Ramos (cell line): Measurements from ENCODE around the gene TEAD4.

Experiments used
- in situ Hi-C: fragments of 300-500 bp; cut with MboI; formaldehyde crosslinking; loops from one replicate; pipeline ENCODE4 v1.14.3; 2022; ENCODE audit warnings: low sequenced_read_pairs; ENCODE audit not compliant: unreplicated experiment

The TEAD4 gene

DNA sequence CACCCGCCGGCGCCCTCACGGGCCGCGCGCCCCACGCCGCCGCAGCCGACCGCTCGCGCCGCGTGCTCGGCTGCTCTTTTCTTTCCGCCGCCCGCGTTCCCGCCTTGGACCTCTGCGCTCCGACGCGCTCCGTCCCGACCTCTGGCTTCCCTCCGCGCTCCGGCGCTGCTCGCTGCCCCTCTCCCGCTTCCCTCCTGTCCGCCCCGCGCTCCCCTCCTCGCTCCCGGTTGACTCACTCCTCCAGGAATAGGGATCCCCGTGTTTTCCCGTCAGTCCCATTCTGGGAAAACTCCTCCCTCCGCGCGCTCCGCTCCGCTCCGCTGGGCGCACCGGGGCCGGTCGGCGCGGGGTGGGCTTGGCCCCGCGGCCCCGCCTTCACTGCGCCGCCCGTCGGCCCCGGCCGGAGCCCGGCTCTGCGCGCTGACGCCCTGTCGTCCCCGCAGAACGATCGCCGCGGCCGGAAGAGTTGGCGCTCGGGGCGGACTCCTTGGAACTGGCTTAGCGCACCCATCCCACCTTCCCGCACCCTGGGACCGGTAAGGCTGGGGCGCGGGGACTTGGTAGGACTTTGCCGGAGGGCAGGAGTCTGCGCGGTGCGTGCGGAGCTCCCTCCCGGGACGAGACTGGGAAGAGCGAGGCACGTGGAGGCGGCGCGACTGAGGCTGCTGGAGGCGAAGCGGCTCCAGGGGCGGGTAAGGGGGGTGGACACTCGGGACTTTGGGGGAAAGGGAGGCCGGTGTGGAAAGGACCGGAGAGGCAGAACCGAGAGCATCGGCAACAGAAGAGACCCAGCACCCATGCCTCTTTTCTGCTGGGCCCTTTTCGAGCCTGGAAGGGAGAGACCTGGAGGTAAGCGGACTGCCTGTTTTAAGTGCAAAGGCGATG lies 550 bp downstream of the TEAD4 start:
- in situ Hi-C loops = no loop called here

DNA sequence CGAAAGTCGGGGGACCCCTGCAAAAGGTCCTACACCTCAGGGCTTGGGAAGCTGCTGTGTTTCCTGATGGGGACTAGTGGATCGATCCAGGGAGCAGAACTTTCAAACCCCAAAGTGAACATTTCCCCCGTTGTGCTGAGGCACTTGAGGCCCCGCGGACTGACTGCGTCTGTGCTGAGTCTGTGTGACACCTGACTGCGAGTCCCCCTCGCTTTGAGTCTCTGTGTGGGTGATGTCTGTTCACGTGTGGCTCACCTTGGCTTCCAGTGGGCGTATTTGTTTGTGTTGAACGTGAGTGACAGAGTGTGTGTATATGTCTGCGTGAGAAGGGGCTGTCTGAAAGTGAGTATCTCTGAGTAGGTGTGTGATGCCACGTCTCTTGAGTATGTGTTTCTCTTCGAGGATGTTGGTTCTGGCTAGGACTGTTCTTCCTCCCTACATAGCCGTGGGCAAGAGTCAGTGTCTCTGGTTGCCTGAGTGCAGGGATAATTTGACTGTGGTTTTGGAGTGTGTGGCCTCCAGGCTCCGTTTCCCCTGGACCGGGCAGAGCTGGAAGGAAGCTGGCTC lies 1.3 kb downstream of the TEAD4 start:
- in situ Hi-C loops = no loop called here

GRCh38 chr12:2960996-2961616 lies 1.9 kb downstream of the TEAD4 start:
- in situ Hi-C loops = no loop called here

DNA sequence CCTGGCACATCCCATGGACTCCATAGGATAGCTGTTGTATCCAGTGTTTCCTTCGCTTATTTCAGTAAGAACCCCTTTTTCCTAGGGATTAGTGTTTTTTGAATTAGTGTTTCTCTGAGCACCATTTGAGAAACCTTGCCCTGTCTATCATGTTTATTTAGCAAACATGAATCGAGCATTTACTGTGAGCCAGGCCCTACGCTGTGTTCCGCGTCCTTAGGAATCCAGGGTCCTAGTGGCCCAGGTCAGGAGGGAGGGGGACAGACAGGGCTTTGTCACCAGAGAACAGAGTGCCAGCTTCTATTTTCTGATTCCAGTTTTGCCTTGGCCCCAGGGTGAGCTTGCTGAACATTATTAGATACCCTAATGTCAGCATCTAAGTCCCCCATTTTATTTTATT lies 2.5 kb downstream of the TEAD4 start:
- in situ Hi-C loops = no loop called here

DNA sequence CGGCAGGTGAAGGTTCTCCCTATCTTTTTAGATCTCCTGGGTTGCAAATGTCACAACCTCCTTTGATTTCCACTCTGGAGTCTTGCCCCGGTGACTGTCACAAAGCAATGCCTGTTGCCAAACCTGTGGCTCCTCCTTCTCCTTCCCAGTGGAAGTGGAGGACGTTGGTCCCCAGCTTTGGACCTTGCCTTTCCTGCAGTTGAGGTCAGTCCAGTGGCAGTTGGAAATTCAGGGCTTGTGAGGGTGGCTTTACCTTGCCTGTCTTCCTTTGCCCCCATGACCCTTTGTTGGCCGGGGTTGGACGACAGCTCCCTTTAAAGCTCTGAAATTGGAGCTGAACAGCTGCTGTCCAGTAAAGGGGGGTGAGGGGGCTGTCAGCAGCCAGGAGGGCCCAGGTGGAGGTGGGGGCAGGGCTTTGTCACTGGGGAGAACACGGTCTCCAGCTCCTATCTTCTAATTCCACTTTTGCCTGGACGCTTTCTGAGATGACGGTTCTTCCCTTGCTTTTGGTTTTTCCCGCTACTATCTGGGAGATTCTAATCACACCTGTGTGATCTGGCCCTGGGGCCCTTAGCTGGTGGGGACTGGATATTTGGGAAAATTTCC lies 4.1 kb downstream of the TEAD4 start:
- in situ Hi-C loops = no loop called here

DNA sequence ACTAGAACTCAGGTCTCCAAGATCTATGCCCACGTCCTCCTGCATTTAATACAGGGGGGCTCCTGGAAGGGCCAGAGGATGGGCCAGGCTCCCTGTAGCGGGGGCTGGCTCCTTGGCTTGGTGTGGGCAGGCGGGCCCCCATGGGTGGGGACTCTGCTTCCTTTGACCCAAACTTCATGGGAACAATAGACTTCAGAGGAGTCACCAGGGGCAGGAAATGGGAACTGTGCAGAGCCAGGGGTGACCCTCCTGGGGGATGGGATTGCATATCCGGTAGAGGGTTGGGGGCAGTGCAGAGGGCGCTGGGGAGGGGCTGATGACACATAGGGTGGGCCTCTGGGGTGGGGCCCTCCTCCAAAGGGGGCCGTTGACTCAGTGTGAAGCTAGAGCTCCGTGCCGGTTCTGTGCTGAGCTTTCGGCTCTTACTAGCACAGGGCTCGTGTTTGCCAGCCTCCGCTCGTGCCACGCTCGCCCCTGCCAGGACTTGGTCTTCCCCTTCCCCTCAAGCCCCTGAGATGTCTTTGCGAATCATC lies 4.6 kb downstream of the TEAD4 start:
- in situ Hi-C loops = no loop called here

DNA sequence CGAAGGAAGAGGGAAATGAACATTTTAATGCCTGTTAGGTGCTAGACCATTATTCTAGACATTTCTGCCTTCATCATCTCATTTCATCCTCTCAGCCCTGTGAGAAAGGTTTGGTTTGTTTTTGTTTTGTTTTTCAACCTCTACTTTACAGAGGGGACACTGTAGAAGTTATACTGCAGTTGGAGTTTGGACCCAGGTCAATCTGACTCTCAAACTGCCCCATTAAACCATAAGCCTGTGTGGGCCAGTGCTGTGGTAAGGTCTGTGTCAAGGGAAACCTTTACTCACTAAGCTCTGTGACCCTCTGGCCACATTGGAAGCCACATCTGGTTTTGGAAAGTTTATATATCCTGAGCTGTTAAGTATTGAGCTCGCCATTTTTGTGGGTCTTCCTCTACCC lies 8.5 kb downstream of the TEAD4 start:
- in situ Hi-C loops = no loop called here

- in situ Hi-C loops = no loop called here
These were observed 11.5 kb downstream of the TEAD4 start for GRCh38 chr12:2970744-2971143.

DNA sequence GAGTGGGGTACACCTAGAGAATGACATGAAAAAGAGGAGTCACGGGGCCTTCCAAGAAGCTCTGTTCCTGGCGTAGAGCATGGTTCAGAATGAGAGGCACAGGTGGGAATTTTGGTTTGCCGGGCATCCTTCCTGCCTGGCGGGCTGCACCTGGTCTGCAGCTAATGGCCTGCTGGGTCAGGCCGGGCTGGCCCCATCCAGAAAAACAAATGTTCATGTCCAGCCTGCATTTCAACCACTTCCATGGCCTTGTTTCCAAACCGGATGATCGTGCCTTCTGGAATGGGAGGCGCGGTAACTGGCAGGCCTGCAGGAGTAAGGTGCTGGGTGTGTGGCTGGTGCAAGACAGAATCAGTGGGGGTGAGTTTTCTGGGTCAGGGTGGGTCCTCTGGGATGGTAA lies 14.4 kb downstream of the TEAD4 start:
- in situ Hi-C loops = no loop called here

- in situ Hi-C loops = no loop called here
These were observed 15.4 kb downstream of the TEAD4 start for GRCh38 chr12:2974560-2974971.

GRCh38 chr12:2976581-2976996 lies 17.4 kb downstream of the TEAD4 start:
- in situ Hi-C loops = no loop called here

DNA sequence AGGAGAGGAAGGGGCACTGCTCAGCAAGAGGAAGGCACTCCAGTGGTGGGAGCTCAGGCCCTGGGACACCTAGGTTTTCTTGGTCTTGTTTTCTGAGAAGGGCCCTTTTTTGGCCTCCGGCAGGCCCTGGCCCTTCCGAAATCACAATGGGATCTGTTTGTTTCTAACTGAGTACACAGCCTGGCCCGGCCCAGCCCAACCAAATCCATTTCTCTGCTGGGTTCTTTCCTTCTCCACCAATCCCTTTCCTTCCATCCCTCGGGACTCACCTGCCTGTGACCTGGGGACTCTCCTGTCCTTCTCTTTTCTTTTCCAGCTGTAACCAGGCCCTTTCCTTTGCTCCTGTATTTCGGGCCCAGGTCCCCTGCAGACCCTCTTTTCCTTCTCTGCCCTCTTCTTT lies 18.6 kb downstream of the TEAD4 start:
- in situ Hi-C loops = no loop called here

DNA sequence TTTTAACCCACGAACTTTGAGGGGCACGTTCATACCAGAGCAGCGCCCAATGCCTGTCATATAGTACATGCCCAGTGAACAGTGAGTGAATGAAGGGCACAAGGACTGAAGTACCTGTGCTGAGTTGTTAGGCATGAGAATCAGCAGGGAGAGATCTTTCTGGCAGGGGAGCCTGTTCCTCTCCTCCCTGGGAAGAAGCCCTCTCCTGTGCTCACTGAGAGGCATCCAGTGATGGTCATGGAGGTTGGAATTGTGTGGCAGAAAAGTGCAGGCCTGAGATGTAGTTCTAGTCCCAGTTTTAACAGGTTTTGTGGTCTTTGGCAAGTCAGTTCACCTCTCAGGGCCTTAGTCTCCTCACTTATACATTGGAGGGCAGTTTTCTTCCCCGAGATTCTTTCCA lies 20.6 kb downstream of the TEAD4 start:
- in situ Hi-C loops = no loop called here

GRCh38 chr12:2980630-2981029 lies 21.4 kb downstream of the TEAD4 start:
- in situ Hi-C loops = no loop called here

GRCh38 chr12:2982361-2982760 lies 23.2 kb downstream of the TEAD4 start:
- in situ Hi-C loops = no loop called here

GRCh38 chr12:2984249-2984648 lies 25.1 kb downstream of the TEAD4 start:
- in situ Hi-C loops = no loop called here

- in situ Hi-C loops = no loop called here
These were observed 25.5 kb downstream of the TEAD4 start for GRCh38 chr12:2984698-2985097.

DNA sequence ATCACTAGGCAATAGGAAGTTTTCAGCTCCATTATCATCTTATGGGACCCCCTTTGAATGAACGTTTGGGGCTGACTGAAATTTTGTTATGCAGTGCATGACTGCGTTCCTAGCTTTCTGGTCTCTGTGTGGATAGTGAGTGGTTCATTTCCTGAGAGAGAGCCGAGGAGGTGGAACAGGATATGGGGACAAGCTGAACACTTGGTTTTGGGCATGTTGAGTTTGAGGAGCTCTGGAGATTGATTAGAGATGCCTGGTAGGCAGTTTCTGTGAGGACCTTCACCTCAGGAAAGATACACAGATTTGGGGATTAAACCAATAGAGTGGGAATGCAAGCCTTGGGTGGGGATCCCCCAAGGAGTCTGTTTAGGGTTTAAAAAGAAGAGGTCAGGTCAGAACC lies 27.7 kb downstream of the TEAD4 start:
- in situ Hi-C loops = no loop called here

DNA sequence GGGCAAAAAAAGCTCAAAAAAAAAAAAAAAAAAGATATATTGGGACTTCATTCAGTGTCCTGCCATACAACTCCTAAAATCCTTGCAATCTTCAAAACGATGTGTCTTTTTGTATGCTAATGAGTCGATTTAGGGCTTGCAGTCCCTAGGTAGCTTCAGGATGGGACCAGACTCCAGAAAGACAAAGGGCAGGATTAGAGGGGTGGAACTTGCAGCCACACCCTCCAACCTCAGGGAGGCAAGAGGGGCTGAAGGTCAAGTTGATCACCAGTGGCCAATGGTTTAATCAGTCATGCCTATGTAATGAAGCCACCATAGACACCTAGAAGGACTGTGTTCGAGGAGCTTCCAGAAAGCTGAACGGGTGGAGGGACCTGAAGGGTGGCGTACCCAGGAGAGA lies 29.3 kb downstream of the TEAD4 start:
- in situ Hi-C loops = no loop called here

DNA sequence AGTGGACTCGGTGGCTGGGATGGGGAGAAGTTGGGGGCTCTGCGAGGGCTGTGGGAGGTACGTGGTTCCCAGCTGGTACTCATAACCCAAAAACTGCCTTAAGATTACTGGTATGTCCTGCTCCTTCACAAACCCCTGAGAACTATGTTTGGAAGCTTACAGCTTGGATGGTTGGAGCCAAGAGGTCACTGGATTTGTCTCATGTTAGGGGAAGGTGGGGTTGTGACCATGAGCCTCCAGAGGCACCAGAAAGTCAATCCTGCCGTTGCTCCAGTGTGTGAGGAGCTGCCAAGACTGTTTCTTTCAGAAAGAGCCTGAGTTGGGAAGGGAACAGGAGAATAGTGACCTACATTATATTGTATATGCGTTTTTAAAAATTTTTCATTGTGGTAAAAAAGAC lies 33.5 kb downstream of the TEAD4 start:
- in situ Hi-C loops = no loop called here
